HCT116 (cell line): ENCODE measurements around the gene PPIG. TPM values are rescaled to one million over a fixed set of nuclear protein-coding genes. Genes with fewer than 3 reads are reported as not detected.

Experiments
- ATAC-seq: fragments of 200-7000 bp; cut with Tn5 transposase; 2 replicates; pipeline ENCODE4 v1.9.1; 2020; ENCODE audit warnings: mild to moderate bottlenecking, moderate library complexity
- BruUV-seq: library from RNA; stranded (reverse); fragments of 400-500 nt; replicated peaks from 2 replicates; lab custom pipeline; 2021; lab: Mats Ljungman, UMichigan
- CTCF ChIA-PET: fragments of 300-600 bp; sonication (Branson Sonifier 250); formaldehyde crosslinking; loops from one replicate; lab custom pipeline; 2021; ENCODE audit warnings: antibody characterized with exemption; lab: Charles Lee
- POLR2A ChIA-PET: fragments of 300-600, 350-600 bp; sonication (Branson Sonifier 250); formaldehyde crosslinking; loops from one replicate; lab custom pipeline; 2021; ENCODE audit warnings: antibody characterized with exemption; lab: Charles Lee
- RAD21 ChIA-PET, 2 experiments: fragments of 300-600 bp; sonication (Branson Sonifier 250); formaldehyde crosslinking; loops; one replicate each; lab custom pipeline; 2023; ENCODE audit warnings: low total read pairs in 2 of 2; ENCODE audit not compliant: uncharacterized antibody in 2 of 2, unreplicated experiment in 2 of 2, low non-redundant PET in 1 of 2; lab: Charles Lee
- DNase-seq: peaks from one replicate; pipeline ENCODE4 v3.0.0-alpha.2; 2010; ENCODE audit warnings: low read depth, low spot score
- H2AFZ ChIP-seq: fragments of 200-600 bp; shearing (Covaris generic), sonication (generic); 2 replicates; pipeline ENCODE4 v1.6.1; 2017; ENCODE audit warnings: low read depth, mixed run types, mixed read lengths, antibody characterized with exemption, low read length; ENCODE audit not compliant: poor library complexity, severe bottlenecking
- H3K27ac ChIP-seq: 2 replicates; pipeline ENCODE4 v1.5.1; 2012; ENCODE audit warnings: low read depth, low read length
- H3K27me3 ChIP-seq: fragments of 200-600 bp; sonication (generic); 2 replicates; pipeline ENCODE4 v1.6.1; 2016; ENCODE audit warnings: mixed run types, low read length, mixed read lengths; ENCODE audit not compliant: insufficient read depth
- H3K36me3 ChIP-seq, 2 experiments: fragments of 200-500 bp in 1 of 2; fragments of 200-600 bp in 1 of 2; sonication (Bioruptor generic) in 1 of 2; sonication (generic) in 1 of 2; 2 replicates each; pipeline versions ENCODE4 v1.5.1 to v1.6.1; 2014 to 2016; ENCODE audit warnings: low read length in 2 of 2, inconsistent platforms in 1 of 2, mixed read lengths in 1 of 2, mixed run types in 1 of 2; ENCODE audit not compliant: insufficient read depth in 2 of 2, control insufficient read depth in 1 of 2
- H3K4me1 ChIP-seq, 2 experiments: fragments of 200-600 bp in 1 of 2; sonication (generic) in 1 of 2; 2 replicates each; pipeline versions ENCODE4 v1.5.1 to v1.6.1; 2012 to 2017; ENCODE audit warnings: low read length in 2 of 2, inconsistent platforms in 1 of 2, mild to moderate bottlenecking in 1 of 2, mixed read lengths in 1 of 2, mixed run types in 1 of 2, moderate library complexity in 1 of 2; ENCODE audit not compliant: insufficient read depth in 2 of 2, control insufficient read depth in 1 of 2
- H3K4me2 ChIP-seq: fragments of 200-600 bp; sonication (generic); 2 replicates; pipeline ENCODE4 v1.6.1; 2017; ENCODE audit warnings: mixed run types, low read length, mixed read lengths
- H3K4me3 ChIP-seq, 2 experiments: fragments of 200-600 bp in 1 of 2; sonication (generic) in 1 of 2; replicated peaks in 1 of 2; 2 replicates each; pipeline ENCODE4 v1.5.1; 2011 to 2016; ENCODE audit warnings: low read length in 2 of 2, control low read depth in 1 of 2, low read depth in 1 of 2, mild to moderate bottlenecking in 1 of 2, mixed read lengths in 1 of 2, mixed run types in 1 of 2
- H3K79me2 ChIP-seq: fragments of 200-600 bp; sonication (generic); 2 replicates; pipeline ENCODE4 v1.6.1; 2017; ENCODE audit warnings: mild to moderate bottlenecking, mixed run types, low read length, moderate library complexity, mixed read lengths; ENCODE audit not compliant: insufficient read depth
- H3K9ac ChIP-seq: fragments of 200-600 bp; sonication (generic); 2 replicates; pipeline ENCODE4 v1.6.1; 2016; ENCODE audit warnings: low read length, mixed read lengths
- H3K9me2 ChIP-seq: fragments of 200-600 bp; sonication (generic), shearing (Covaris generic); 2 replicates; pipeline ENCODE4 v1.6.1; 2017; ENCODE audit warnings: mixed run types, mild to moderate bottlenecking, moderate library complexity; ENCODE audit not compliant: insufficient read depth
- H3K9me3 ChIP-seq, 2 experiments: fragments of 200-500 bp in 1 of 2; fragments of 200-600 bp in 1 of 2; sonication (Bioruptor generic) in 1 of 2; sonication (generic) in 1 of 2; 2 replicates each; pipeline ENCODE4 v1.6.1; 2014 to 2017; ENCODE audit warnings: low read length in 2 of 2, mixed read lengths in 2 of 2, inconsistent platforms in 1 of 2, low read depth in 1 of 2, mild to moderate bottlenecking in 1 of 2, mixed run types in 1 of 2, moderate library complexity in 1 of 2; ENCODE audit not compliant: control insufficient read depth in 1 of 2, insufficient read depth in 1 of 2
- H4K20me1 ChIP-seq: fragments of 200-600 bp; sonication (generic), shearing (Covaris generic); 2 replicates; pipeline ENCODE4 v1.6.1; 2017; ENCODE audit warnings: mixed run types, mild to moderate bottlenecking, moderate library complexity; ENCODE audit not compliant: insufficient read depth
- EGR1 ChIP-seq: IDR thresholded peaks from 2 replicates; pipeline ENCODE4 v1.6.1; 2012; ENCODE audit warnings: low read depth
- ELF1 ChIP-seq: IDR thresholded peaks from 2 replicates; pipeline ENCODE4 v1.6.1; 2012; ENCODE audit warnings: low read depth, borderline replicate concordance
- EZH2 ChIP-seq: fragments of 200-600 bp; sonication (generic); IDR thresholded peaks from 2 replicates; pipeline ENCODE4 v1.6.1; 2017; ENCODE audit warnings: antibody characterized with exemption, mixed run types
- FOSL1 ChIP-seq: IDR thresholded peaks from 2 replicates; pipeline ENCODE4 v1.6.1; 2012; ENCODE audit warnings: low read depth
- JUND ChIP-seq: IDR thresholded peaks from 2 replicates; pipeline ENCODE4 v1.6.1; 2012
- SRF ChIP-seq: IDR thresholded peaks from 2 replicates; pipeline ENCODE4 v1.6.1; 2012; ENCODE audit warnings: low read depth
- YY1 ChIP-seq: IDR thresholded peaks from 2 replicates; pipeline ENCODE4 v1.6.1; 2011; ENCODE audit warnings: low read length, low read depth, moderate library complexity, mild to moderate bottlenecking; ENCODE audit not compliant: insufficient replicate concordance; ENCODE audit errors: extremely low read depth
- intact Hi-C: fragments of 100-400 bp; cut with micrococcal nuclease; formaldehyde crosslinking; loops from 2 replicates; pipeline ENCODE4 v1.10.0; 2022
- total RNA-seq: library from RNA; stranded (reverse); gene quantifications from one replicate; pipeline ENCODE4 v1.2.1, GENCODE V29; 2021; ENCODE audit not compliant: unreplicated experiment
- TF ChIP-seq, protein P1 (sequence below): IDR thresholded peaks from 2 replicates; pipeline ENCODE4 v1.6.1; 2012; ENCODE audit warnings: low read depth
- TF ChIP-seq, protein P2 (sequence below), 3 experiments: fragments of 200-600 bp in 1 of 3; sonication (generic) in 1 of 3; IDR thresholded peaks in 2 of 3; conservative IDR thresholded peaks in 1 of 3; 2 replicates each; pipeline ENCODE4 v1.5.1; 2012 to 2017; ENCODE audit warnings: low read depth in 2 of 3, low read length in 2 of 3, antibody characterized with exemption in 1 of 3, borderline replicate concordance in 1 of 3, control low read depth in 1 of 3, mild to moderate bottlenecking in 1 of 3, mixed read lengths in 1 of 3, mixed run types in 1 of 3, moderate library complexity in 1 of 3; ENCODE audit not compliant: insufficient read depth in 1 of 3
- TF ChIP-seq, protein P3 (sequence below): IDR thresholded peaks from 2 replicates; pipeline ENCODE4 v1.6.1; 2011; ENCODE audit warnings: mild to moderate bottlenecking, low read length, moderate library complexity; ENCODE audit not compliant: insufficient replicate concordance; ENCODE audit errors: extremely low read depth
- TF ChIP-seq, protein P4 (sequence below): IDR thresholded peaks from 2 replicates; pipeline ENCODE4 v1.6.1; 2012

PPIG gene
- total RNA-seq, 1 experiment from 2014 or later, result 55.3 TPM

DNA sequence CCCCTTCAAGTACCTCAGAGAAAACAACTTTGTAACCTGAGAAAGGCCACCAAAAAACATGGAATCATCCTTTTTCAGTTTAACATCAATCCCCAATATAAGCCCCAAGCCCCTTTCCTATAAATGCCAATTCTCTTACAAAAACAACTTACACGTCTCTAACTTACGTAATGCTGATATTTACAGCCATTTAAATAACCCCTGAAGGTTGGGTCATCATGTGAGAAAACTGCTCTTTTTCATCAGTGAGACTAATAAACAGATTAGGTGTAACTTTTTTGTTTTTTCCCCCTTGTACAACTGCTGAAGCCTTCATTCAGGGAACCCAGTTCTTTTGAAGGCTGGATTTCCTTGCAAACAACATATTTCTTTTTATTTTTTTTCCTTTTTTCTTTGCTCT lies 14.2 kb upstream of the PPIG start:
- CTCF ChIA-PET, result no interaction called here

More for the DNA sequence above, 14.2 kb upstream of the PPIG start:
- RAD21 ChIA-PET, result no interaction called here
- Histone ChIP-seq H3K9ac (no peak overlapping the region), H3K36me3 (peaks cover 0 to 4% of the 10 kb centered on the region in 2 experiments; a peak in 1 of 4 replicates), H3K9me3 (no peaks in the 10 kb centered on the region), H3K27me3 (no peaks in the 10 kb centered on the region), H3K4me1 (peaks cover 0 to 15% of the 10 kb centered on the region in 2 experiments; a peak in 3 of 4 replicates), H3K4me3 (no peak overlapping the region), H3K79me2 (peaks cover 49% of the 10 kb centered on the region), H4K20me1 (no peaks in the 10 kb centered on the region), H3K9me2 (no peaks in the 10 kb centered on the region), H3K4me2 (no peak overlapping the region), H3K27ac (no peak overlapping the region), H2AFZ (no peak overlapping the region)
- ATAC-seq (no peak), DNase-seq (no peak)
- no peak for TF ChIP-seq FOSL1
- no peak for TF ChIP-seq SRF
- no peak for TF ChIP-seq EZH2
- TF ChIP-seq, protein P1, sequence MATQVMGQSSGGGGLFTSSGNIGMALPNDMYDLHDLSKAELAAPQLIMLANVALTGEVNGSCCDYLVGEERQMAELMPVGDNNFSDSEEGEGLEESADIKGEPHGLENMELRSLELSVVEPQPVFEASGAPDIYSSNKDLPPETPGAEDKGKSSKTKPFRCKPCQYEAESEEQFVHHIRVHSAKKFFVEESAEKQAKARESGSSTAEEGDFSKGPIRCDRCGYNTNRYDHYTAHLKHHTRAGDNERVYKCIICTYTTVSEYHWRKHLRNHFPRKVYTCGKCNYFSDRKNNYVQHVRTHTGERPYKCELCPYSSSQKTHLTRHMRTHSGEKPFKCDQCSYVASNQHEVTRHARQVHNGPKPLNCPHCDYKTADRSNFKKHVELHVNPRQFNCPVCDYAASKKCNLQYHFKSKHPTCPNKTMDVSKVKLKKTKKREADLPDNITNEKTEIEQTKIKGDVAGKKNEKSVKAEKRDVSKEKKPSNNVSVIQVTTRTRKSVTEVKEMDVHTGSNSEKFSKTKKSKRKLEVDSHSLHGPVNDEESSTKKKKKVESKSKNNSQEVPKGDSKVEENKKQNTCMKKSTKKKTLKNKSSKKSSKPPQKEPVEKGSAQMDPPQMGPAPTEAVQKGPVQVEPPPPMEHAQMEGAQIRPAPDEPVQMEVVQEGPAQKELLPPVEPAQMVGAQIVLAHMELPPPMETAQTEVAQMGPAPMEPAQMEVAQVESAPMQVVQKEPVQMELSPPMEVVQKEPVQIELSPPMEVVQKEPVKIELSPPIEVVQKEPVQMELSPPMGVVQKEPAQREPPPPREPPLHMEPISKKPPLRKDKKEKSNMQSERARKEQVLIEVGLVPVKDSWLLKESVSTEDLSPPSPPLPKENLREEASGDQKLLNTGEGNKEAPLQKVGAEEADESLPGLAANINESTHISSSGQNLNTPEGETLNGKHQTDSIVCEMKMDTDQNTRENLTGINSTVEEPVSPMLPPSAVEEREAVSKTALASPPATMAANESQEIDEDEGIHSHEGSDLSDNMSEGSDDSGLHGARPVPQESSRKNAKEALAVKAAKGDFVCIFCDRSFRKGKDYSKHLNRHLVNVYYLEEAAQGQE, result no peak
- TF ChIP-seq, protein P2, sequence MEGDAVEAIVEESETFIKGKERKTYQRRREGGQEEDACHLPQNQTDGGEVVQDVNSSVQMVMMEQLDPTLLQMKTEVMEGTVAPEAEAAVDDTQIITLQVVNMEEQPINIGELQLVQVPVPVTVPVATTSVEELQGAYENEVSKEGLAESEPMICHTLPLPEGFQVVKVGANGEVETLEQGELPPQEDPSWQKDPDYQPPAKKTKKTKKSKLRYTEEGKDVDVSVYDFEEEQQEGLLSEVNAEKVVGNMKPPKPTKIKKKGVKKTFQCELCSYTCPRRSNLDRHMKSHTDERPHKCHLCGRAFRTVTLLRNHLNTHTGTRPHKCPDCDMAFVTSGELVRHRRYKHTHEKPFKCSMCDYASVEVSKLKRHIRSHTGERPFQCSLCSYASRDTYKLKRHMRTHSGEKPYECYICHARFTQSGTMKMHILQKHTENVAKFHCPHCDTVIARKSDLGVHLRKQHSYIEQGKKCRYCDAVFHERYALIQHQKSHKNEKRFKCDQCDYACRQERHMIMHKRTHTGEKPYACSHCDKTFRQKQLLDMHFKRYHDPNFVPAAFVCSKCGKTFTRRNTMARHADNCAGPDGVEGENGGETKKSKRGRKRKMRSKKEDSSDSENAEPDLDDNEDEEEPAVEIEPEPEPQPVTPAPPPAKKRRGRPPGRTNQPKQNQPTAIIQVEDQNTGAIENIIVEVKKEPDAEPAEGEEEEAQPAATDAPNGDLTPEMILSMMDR (IDR thresholded peaks at IDR 0.05 in 2 of 3, conservative IDR thresholded peaks at IDR 0.05 in 1 of 3; ENCODE audit: borderline replicate concordance in 1 of 3, insufficient read depth in 1 of 3, low read depth in 2 of 3, low read length in 2 of 3), result no peak
- TF ChIP-seq, protein P3, sequence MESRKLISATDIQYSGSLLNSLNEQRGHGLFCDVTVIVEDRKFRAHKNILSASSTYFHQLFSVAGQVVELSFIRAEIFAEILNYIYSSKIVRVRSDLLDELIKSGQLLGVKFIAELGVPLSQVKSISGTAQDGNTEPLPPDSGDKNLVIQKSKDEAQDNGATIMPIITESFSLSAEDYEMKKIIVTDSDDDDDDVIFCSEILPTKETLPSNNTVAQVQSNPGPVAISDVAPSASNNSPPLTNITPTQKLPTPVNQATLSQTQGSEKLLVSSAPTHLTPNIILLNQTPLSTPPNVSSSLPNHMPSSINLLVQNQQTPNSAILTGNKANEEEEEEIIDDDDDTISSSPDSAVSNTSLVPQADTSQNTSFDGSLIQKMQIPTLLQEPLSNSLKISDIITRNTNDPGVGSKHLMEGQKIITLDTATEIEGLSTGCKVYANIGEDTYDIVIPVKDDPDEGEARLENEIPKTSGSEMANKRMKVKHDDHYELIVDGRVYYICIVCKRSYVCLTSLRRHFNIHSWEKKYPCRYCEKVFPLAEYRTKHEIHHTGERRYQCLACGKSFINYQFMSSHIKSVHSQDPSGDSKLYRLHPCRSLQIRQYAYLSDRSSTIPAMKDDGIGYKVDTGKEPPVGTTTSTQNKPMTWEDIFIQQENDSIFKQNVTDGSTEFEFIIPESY, result no peak
- TF ChIP-seq ELF1, result no peak
- no peak for TF ChIP-seq EGR1
- TF ChIP-seq YY1, result no peak
- TF ChIP-seq JUND, result no peak
- TF ChIP-seq, protein P4, sequence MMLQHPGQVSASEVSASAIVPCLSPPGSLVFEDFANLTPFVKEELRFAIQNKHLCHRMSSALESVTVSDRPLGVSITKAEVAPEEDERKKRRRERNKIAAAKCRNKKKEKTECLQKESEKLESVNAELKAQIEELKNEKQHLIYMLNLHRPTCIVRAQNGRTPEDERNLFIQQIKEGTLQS, result no peak
- intact Hi-C loops, result no loop called here
- BruUV-seq, result no TSS peak
- POLR2A ChIA-PET, result no interaction called here
